A549 (cell line): Measurements from ENCODE around the gene CLASP1.

Experiments
- CEBPB ChIP-seq, 2 experiments: fragments of >200 bp in 1 of 2; sonication (Bioruptor Twin) in 1 of 2; formaldehyde crosslinking in 1 of 2; IDR thresholded peaks; 2 replicates each; pipeline ENCODE4 v1.6.1; 2012 to 2016
- FOSL2 ChIP-seq, 2 experiments: fragments of 450-650 bp in 1 of 2; fragments of >200 bp in 1 of 2; sonication (Bioruptor Twin) in 1 of 2; formaldehyde crosslinking; IDR thresholded peaks; 2 replicates each; pipeline versions ENCODE4 v1.5.0 to v1.6.1; 2016 to 2020; ENCODE audit warnings: mild to moderate bottlenecking in 1 of 2, moderate library complexity in 1 of 2
- HOXB5 ChIP-seq: fragments of 250-450 bp; sonication (Bioruptor Pico); IDR thresholded peaks from 2 replicates; pipeline ENCODE4 v1.5.0; 2020; ENCODE audit warnings: mild to moderate bottlenecking, moderate library complexity
- NPAS2 ChIP-seq: fragments of 250-450 bp; sonication (Bioruptor Pico); IDR thresholded peaks from 2 replicates; pipeline ENCODE4 v1.8.0; 2022; ENCODE audit warnings: mild to moderate bottlenecking, moderate library complexity, borderline replicate concordance
- POLR2A ChIP-seq: IDR thresholded peaks from 2 replicates; pipeline ENCODE4 v1.6.1; 2012; ENCODE audit warnings: mild to moderate bottlenecking, low read length
- TF ChIP-seq, protein P1 (sequence below): fragments of >200 bp; sonication (Bioruptor Twin); formaldehyde crosslinking; IDR thresholded peaks from 3 replicates; pipeline ENCODE4 v1.5.1; 2016
- TF ChIP-seq, protein P2 (sequence below): IDR thresholded peaks from 2 replicates; pipeline ENCODE4 v1.6.1; 2012
- TF ChIP-seq, protein P3 (sequence below): fragments of 200-600 bp; sonication (generic); IDR thresholded peaks from 2 replicates; pipeline ENCODE4 v1.6.1; 2016; ENCODE audit warnings: antibody characterized with exemption, mild to moderate bottlenecking, moderate library complexity
- TF ChIP-seq, protein P4 (sequence below): fragments of 150-350 bp; IDR thresholded peaks from 2 replicates; pipeline ENCODE4 v1.6.1; 2014; ENCODE audit warnings: low read depth, mild to moderate bottlenecking, low read length

DNA sequence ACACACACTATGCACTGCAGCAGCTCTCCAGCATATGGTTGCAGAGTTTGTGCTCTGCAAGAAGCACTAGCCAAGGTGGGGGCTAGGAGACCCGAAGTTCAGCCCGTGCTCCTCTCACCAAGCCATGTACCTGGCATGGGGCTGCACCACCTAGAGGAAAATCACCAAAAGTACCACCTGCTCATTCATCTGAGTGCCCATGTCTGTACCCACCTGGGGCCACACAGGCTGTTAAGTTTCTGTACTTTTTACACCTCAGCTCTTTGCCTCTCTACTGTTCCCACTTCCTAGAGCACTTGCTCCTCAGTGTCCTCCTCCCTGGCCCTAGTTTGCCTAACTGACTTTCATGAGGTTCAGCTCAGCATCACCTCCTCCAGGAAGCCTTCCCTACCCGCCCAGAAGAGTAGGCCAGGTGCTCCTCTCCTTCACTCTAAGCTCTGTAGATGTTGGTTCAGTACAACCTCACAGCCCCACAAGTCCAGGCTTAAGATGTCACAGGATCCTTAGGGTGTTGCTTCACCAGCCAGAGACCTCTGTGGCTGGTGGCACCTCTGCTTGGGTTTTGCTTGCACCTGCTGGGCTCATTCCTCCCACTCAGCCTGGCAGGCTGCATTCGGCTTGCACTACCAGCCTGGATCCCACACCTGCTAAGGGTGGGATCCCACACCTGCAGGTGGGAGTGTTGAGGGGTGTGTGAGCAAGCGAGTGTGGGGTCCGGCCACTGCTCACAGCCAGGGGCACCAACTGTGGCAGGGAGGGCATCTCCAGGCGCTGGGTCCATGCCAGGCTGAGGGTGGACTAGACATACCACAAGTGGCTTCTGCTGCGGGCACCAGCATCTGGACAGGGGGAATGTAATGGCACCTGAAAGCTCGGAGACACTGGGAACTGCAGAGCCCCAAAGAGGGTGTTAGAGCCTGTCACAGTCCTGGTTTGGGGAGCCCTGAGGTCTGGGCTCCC is 354.1 kb downstream of the CLASP1 start:
- TF ChIP-seq, protein P1, sequence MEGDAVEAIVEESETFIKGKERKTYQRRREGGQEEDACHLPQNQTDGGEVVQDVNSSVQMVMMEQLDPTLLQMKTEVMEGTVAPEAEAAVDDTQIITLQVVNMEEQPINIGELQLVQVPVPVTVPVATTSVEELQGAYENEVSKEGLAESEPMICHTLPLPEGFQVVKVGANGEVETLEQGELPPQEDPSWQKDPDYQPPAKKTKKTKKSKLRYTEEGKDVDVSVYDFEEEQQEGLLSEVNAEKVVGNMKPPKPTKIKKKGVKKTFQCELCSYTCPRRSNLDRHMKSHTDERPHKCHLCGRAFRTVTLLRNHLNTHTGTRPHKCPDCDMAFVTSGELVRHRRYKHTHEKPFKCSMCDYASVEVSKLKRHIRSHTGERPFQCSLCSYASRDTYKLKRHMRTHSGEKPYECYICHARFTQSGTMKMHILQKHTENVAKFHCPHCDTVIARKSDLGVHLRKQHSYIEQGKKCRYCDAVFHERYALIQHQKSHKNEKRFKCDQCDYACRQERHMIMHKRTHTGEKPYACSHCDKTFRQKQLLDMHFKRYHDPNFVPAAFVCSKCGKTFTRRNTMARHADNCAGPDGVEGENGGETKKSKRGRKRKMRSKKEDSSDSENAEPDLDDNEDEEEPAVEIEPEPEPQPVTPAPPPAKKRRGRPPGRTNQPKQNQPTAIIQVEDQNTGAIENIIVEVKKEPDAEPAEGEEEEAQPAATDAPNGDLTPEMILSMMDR: no peak
- TF ChIP-seq HOXB5 (CRISPR knock-in tag) (no peak), POLR2A (no peak), FOSL2 (IDR thresholded peaks at IDR 0.05) (no peak), FOSL2 (CRISPR knock-in tag; IDR thresholded peaks at IDR 0.05) (no peak), NPAS2 (no peak), CEBPB (IDR thresholded peaks at IDR 0.05) (no peak)
- TF ChIP-seq, protein P2, sequence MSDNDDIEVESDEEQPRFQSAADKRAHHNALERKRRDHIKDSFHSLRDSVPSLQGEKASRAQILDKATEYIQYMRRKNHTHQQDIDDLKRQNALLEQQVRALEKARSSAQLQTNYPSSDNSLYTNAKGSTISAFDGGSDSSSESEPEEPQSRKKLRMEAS: no peak
- TF ChIP-seq, protein P3, sequence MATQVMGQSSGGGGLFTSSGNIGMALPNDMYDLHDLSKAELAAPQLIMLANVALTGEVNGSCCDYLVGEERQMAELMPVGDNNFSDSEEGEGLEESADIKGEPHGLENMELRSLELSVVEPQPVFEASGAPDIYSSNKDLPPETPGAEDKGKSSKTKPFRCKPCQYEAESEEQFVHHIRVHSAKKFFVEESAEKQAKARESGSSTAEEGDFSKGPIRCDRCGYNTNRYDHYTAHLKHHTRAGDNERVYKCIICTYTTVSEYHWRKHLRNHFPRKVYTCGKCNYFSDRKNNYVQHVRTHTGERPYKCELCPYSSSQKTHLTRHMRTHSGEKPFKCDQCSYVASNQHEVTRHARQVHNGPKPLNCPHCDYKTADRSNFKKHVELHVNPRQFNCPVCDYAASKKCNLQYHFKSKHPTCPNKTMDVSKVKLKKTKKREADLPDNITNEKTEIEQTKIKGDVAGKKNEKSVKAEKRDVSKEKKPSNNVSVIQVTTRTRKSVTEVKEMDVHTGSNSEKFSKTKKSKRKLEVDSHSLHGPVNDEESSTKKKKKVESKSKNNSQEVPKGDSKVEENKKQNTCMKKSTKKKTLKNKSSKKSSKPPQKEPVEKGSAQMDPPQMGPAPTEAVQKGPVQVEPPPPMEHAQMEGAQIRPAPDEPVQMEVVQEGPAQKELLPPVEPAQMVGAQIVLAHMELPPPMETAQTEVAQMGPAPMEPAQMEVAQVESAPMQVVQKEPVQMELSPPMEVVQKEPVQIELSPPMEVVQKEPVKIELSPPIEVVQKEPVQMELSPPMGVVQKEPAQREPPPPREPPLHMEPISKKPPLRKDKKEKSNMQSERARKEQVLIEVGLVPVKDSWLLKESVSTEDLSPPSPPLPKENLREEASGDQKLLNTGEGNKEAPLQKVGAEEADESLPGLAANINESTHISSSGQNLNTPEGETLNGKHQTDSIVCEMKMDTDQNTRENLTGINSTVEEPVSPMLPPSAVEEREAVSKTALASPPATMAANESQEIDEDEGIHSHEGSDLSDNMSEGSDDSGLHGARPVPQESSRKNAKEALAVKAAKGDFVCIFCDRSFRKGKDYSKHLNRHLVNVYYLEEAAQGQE: no peak
- TF ChIP-seq, protein P4, sequence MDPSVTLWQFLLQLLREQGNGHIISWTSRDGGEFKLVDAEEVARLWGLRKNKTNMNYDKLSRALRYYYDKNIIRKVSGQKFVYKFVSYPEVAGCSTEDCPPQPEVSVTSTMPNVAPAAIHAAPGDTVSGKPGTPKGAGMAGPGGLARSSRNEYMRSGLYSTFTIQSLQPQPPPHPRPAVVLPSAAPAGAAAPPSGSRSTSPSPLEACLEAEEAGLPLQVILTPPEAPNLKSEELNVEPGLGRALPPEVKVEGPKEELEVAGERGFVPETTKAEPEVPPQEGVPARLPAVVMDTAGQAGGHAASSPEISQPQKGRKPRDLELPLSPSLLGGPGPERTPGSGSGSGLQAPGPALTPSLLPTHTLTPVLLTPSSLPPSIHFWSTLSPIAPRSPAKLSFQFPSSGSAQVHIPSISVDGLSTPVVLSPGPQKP: no peak
